ENCODE results near the gene UBA6. TPM values are rescaled to one million over a fixed set of nuclear protein-coding genes. Genes with fewer than 3 reads are reported as not detected.
A peak's percentile ranks its signal among the peaks of the same experiment; 100 is the strongest.

Gene UBA6
- total and polyA plus RNA-seq, 9 of the 15 experiments (the other 6 are each of a cell fraction or from before 2014, with no cell fraction given), result 22.9 to 139 (median 94.6) TPM

DNA sequence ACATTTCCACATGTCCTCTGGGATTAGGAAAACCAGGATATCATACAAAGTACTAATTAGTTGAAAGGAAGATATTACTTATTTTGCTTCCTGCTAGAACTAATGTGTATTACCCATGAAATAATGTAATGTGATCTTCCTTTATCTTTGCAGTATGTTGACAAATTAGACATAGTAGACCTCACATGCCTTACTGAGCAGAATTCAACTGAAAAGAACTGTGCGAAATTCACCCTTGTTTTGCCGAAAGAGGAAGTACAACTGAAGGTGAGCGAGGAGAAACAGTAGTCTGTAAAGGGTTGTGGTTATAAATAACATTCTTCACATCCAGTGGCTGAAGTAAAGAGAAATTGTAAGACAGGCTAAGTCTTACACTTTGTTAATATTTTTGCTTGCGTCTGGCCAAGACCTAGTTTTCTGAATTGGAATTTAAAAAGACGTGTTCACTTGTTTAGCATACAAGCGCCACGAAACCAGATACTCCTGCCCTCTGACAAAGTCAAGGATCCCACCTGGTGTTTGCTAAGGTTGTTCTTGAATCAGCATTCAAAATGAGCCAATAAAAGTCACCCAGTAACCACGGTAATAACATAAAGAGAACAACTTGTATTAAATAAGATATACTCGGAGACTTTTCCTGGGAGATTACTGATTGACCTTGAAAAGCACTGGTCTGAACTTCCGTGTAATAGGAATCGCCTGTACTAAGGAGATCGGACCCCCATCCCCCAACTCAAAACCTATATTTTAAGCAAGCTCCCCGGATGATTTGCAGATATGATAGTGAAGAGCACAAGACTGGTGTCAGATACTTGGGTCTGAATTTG is 125.5 kb downstream of the UBA6 start (continued):
- TF ChIP-seq NFRKB (IDR thresholded peaks at IDR 0.05; ENCODE audit: low read depth) (peak; percentile 86; the same call in 1 of the 2 replicates), SAFB (IDR thresholded peaks at IDR 0.05; ENCODE audit: borderline replicate concordance, low read depth, low read length) (no peak), CHD2 (IDR thresholded peaks at IDR 0.05; ENCODE audit: low read depth, low read length) (peak; percentile 53; the same call in 1 of the 2 replicates), POLR2H (tag; IDR thresholded peaks at IDR 0.05; ENCODE audit: low read depth) (peak; percentile 76; the same call in 1 of the 2 replicates), PHF20 (IDR thresholded peaks at IDR 0.05; ENCODE audit: partially characterized antibody) (peak; percentile 53), MCM7 (IDR thresholded peaks at IDR 0.05) (no peak), IRF9 (tag; IDR thresholded peaks at IDR 0.05) (no peak), ZNF76 (CRISPR knock-in tag; IDR thresholded peaks at IDR 0.05; ENCODE audit: borderline replicate concordance) (no peak), DPF2 (IDR thresholded peaks at IDR 0.05) (peak; percentile 39; the same call in 1 of the 2 replicates), RNF2 (IDR thresholded peaks at IDR 0.05) (0 out of 2 replicates have a peak, but pooled peaks have one; percentile 50), ZNF3 (CRISPR knock-in tag; IDR thresholded peaks at IDR 0.05) (no peak), ESRRA (IDR thresholded peaks at IDR 0.05; ENCODE audit: borderline replicate concordance, low read depth) (peak; percentile 83), ZBED1 (IDR thresholded peaks at IDR 0.05) (no peak), POLR2A (conservative IDR thresholded peaks at IDR 0.05) (peak; percentile 87), NELFE (IDR thresholded peaks at IDR 0.05; ENCODE audit: insufficient read depth, insufficient read length) (no peak), ZNF766 (CRISPR knock-in tag; conservative IDR thresholded peaks at IDR 0.05) (0 out of 2 replicates have a peak, but pooled peaks have one; percentile 14), RBFOX2 (IDR thresholded peaks at IDR 0.05; ENCODE audit: low read depth, low read length) (peak; percentile 49; the same call in 1 of the 2 replicates), NFXL1 (CRISPR knock-in tag; IDR thresholded peaks at IDR 0.05) (no peak), ZNF197 (CRISPR knock-in tag; IDR thresholded peaks at IDR 0.05; ENCODE audit: low read depth) (0 out of 2 replicates have a peak, but pooled peaks have one; percentile 43), BRD9 (IDR thresholded peaks at IDR 0.05; ENCODE audit: low read depth, partially characterized antibody) (peak; percentile 62)
- TF ChIP-seq, protein P1, sequence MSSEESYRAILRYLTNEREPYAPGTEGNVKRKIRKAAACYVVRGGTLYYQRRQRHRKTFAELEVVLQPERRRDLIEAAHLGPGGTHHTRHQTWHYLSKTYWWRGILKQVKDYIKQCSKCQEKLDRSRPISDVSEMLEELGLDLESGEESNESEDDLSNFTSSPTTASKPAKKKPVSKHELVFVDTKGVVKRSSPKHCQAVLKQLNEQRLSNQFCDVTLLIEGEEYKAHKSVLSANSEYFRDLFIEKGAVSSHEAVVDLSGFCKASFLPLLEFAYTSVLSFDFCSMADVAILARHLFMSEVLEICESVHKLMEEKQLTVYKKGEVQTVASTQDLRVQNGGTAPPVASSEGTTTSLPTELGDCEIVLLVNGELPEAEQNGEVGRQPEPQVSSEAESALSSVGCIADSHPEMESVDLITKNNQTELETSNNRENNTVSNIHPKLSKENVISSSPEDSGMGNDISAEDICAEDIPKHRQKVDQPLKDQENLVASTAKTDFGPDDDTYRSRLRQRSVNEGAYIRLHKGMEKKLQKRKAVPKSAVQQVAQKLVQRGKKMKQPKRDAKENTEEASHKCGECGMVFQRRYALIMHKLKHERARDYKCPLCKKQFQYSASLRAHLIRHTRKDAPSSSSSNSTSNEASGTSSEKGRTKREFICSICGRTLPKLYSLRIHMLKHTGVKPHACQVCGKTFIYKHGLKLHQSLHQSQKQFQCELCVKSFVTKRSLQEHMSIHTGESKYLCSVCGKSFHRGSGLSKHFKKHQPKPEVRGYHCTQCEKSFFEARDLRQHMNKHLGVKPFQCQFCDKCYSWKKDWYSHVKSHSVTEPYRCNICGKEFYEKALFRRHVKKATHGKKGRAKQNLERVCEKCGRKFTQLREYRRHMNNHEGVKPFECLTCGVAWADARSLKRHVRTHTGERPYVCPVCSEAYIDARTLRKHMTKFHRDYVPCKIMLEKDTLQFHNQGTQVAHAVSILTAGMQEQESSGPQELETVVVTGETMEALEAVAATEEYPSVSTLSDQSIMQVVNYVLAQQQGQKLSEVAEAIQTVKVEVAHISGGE (CRISPR knock-in tag; IDR thresholded peaks at IDR 0.05), result no peak

Data from K562 (cell line).